Neural cell (in vitro differentiated cells): ENCODE measurements around the gene SYCE3. TPM values are rescaled to one million over a fixed set of nuclear protein-coding genes. Genes with fewer than 3 reads are reported as not detected.

Experiments used
- H2AFZ ChIP-seq: fragments of 200-600, 300-800 bp; sonication (generic), shearing (Covaris generic); 2 replicates; pipeline ENCODE4 v1.6.0; 2014; ENCODE audit warnings: low read depth, mild to moderate bottlenecking, antibody characterized with exemption, low read length, moderate library complexity
- H3F3A ChIP-seq: fragments of 200-600 bp; shearing (Covaris generic); 2 replicates; pipeline ENCODE4 v1.6.1; 2016; ENCODE audit warnings: mild to moderate bottlenecking, moderate library complexity, mixed read lengths, antibody characterized with exemption, low read length; ENCODE audit not compliant: insufficient read depth, poor library complexity, severe bottlenecking
- H3K27ac ChIP-seq: fragments of 200-600, 300-800 bp; sonication (generic), shearing (Covaris generic); 2 replicates; pipeline ENCODE4 v1.5.1; 2014; ENCODE audit warnings: mild to moderate bottlenecking, low read length, moderate library complexity
- H3K27me3 ChIP-seq: fragments of 300-800, 200-600 bp; sonication (generic), shearing (Covaris generic); 2 replicates; pipeline ENCODE4 v1.6.0; 2014; ENCODE audit warnings: mild to moderate bottlenecking, low read depth, low read length, moderate library complexity; ENCODE audit not compliant: insufficient read depth
- H3K36me3 ChIP-seq: fragments of 300-800, 200-600 bp; sonication (generic), shearing (Covaris generic); 2 replicates; pipeline ENCODE4 v1.5.1; 2014; ENCODE audit warnings: mild to moderate bottlenecking, antibody characterized with exemption, low read length, moderate library complexity; ENCODE audit not compliant: insufficient read depth
- H3K4me2 ChIP-seq: fragments of 300-800, 200-600 bp; sonication (generic), shearing (Covaris generic); 2 replicates; pipeline ENCODE4 v1.6.0; 2014; ENCODE audit warnings: mild to moderate bottlenecking, low read length
- H3K4me3 ChIP-seq: fragments of 300-800, 200-600 bp; sonication (generic), shearing (Covaris generic); 2 replicates; pipeline ENCODE4 v1.5.1; 2014; ENCODE audit warnings: mild to moderate bottlenecking, low read length, moderate library complexity
- H3K79me2 ChIP-seq: fragments of 200-600 bp; shearing (Covaris generic); replicated peaks from 2 replicates; pipeline ENCODE4 v1.6.0; 2014; ENCODE audit warnings: mild to moderate bottlenecking, low read length, moderate library complexity; ENCODE audit not compliant: insufficient read depth
- H3K9ac ChIP-seq: fragments of 300-800, 200-600 bp; sonication (generic), shearing (Covaris generic); 2 replicates; pipeline ENCODE4 v1.6.1; 2016; ENCODE audit warnings: mild to moderate bottlenecking, low read length, mixed read lengths
- H3K9me2 ChIP-seq: fragments of 200-600 bp; shearing (Covaris generic); 2 replicates; pipeline ENCODE4 v1.6.1; 2016; ENCODE audit warnings: mild to moderate bottlenecking, low read length, mixed read lengths; ENCODE audit not compliant: insufficient read depth
- H3K9me3 ChIP-seq: fragments of 200-600, 300-800 bp; sonication (generic), shearing (Covaris generic); 2 replicates; pipeline ENCODE4 v1.6.1; 2016; ENCODE audit warnings: mild to moderate bottlenecking, mixed run types, low read length, moderate library complexity, mixed read lengths
- H4K20me1 ChIP-seq: fragments of 200-600 bp; shearing (Covaris generic); 2 replicates; pipeline ENCODE4 v1.6.1; 2016; ENCODE audit warnings: mild to moderate bottlenecking, mixed run types; ENCODE audit not compliant: insufficient read depth
- CTCF ChIP-seq: fragments of 450-650 bp; IDR thresholded peaks from 2 replicates; pipeline ENCODE4 v1.5.1; 2014; ENCODE audit warnings: antibody characterized with exemption, mild to moderate bottlenecking, moderate library complexity; ENCODE audit not compliant: poor library complexity, severe bottlenecking
- EP300 ChIP-seq: fragments of 450-650 bp; conservative IDR thresholded peaks from 2 replicates; pipeline ENCODE4 v1.6.1; 2014; ENCODE audit warnings: antibody characterized with exemption, mild to moderate bottlenecking, moderate library complexity; ENCODE audit not compliant: poor library complexity, severe bottlenecking
- EZH2 ChIP-seq: fragments of 200-600, 300-800 bp; shearing (Covaris generic), sonication (generic); IDR thresholded peaks from 2 replicates; pipeline ENCODE4 v1.6.1; 2014; ENCODE audit warnings: antibody characterized with exemption, low read length, borderline replicate concordance, mild to moderate bottlenecking; ENCODE audit not compliant: insufficient read depth, poor library complexity, severe bottlenecking
- MXI1 ChIP-seq: fragments of 450-650 bp; conservative IDR thresholded peaks from 2 replicates; pipeline ENCODE4 v1.6.1; 2014; ENCODE audit warnings: antibody characterized with exemption, mild to moderate bottlenecking; ENCODE audit not compliant: poor library complexity, severe bottlenecking
- POLR2AphosphoS5 ChIP-seq: IDR thresholded peaks from 2 replicates; pipeline ENCODE4 v1.6.1; 2012
- RAD21 ChIP-seq: fragments of 450-650 bp; conservative IDR thresholded peaks from 2 replicates; pipeline ENCODE4 v1.6.1; 2014; ENCODE audit warnings: antibody characterized with exemption, mild to moderate bottlenecking, moderate library complexity
- REST ChIP-seq: IDR thresholded peaks from 2 replicates; pipeline ENCODE4 v1.6.1; 2012; ENCODE audit warnings: borderline replicate concordance
- SMC3 ChIP-seq: fragments of 450-650 bp; conservative IDR thresholded peaks from 2 replicates; pipeline ENCODE4 v1.6.1; 2014; ENCODE audit warnings: antibody characterized with exemption, mild to moderate bottlenecking, moderate library complexity; ENCODE audit not compliant: poor library complexity
- TAF1 ChIP-seq: IDR thresholded peaks from 2 replicates; pipeline ENCODE4 v1.6.1; 2012; ENCODE audit warnings: low read depth
- polyA plus RNA-seq: library from polyadenylated mRNA; depleted of rRNA; stranded (reverse); fragments of >200 nt; gene quantifications from 2 replicates; pipeline ENCODE4 v1.2.3, GENCODE V29; 2014

Gene SYCE3
- polyA plus RNA-seq, 1 donor from 2014 or later: not detected

- peak overlapping the region; percentile 74 for H3K27ac ChIP-seq
- H4K20me1 ChIP-seq: no peaks in the 10 kb centered on the region
- TF ChIP-seq SMC3: no peak
- TF ChIP-seq TAF1: no peak
- TF ChIP-seq POLR2AphosphoS5: no peak
- TF ChIP-seq CTCF: no peak
- no peak for TF ChIP-seq REST
- no peak for TF ChIP-seq EZH2
- TF ChIP-seq EP300: no peak
- TF ChIP-seq RAD21: no peak
- TF ChIP-seq MXI1: no peak
- H3K9me3 ChIP-seq: no peaks in the 10 kb centered on the region
- peak overlapping the region; percentile 70 for H3K4me3 ChIP-seq
- no peaks in the 10 kb centered on the region for H3K79me2 ChIP-seq
- H3F3A ChIP-seq: no peaks in the 10 kb centered on the region
- H3K9me2 ChIP-seq: no peaks in the 10 kb centered on the region
- peak overlapping the region; percentile 72 for H3K4me2 ChIP-seq
- peak overlapping the region; percentile 74 for H3K9ac ChIP-seq
- H3K36me3 ChIP-seq: peaks cover 4% of the 10 kb centered on the region
- no peaks in the 10 kb centered on the region for H3K27me3 ChIP-seq
- peak overlapping the region; percentile 8 for H2AFZ ChIP-seq
Measured at GRCh38 chr22:50563413-50564160, 868 bp upstream of the SYCE3 start.

DNA sequence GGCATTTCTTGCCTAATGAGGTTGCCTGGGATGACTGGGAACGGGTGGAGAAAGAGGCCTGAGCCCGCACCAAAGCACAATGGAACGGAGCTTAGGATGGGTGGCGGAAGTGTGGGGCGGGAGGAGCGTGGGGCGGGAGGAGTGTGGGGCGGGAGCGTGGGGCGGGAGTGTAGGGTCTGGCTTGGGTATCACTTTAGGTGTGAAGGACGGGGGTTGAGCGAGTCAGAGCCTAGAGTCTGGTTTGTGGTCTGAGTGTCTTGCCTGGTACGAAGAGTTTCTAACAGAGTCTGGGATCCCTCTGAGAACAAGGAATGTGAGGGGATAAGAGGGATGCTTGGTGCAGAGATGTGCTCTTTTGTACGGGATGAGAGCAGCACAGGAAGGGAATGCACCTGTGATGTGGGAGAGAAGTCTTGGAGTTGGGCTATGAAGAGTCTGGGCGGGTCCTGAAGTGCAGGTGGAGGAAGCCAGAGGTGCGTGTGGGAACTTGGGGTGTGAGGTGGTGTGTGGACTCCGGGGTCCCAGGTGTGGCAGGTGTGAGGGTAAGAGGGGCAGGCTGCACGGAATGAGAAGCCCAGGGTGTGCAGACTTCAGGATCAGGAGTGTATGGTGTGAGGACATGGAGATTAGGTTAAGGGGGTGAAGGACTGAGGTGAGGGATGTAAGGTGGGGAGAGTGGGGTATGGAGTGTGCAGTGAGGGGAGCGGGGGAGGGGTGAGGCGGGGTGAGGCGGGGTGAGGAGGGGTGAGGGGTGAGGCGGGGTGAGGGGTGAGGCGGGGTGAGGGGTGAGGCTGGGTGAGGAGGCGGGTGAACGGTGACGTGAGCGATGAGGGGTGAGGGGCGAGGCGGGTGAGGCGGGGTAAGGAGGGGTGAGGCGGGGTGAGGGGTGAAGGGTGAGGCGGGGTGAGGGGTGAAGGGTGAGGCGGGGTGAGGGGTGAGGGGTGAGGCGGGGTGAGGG lies 1.0 kb downstream of the SYCE3 start:
- no peaks in the 10 kb centered on the region for H3K9me2 ChIP-seq
- no peak overlapping the region for H3K9ac ChIP-seq
- no peak overlapping the region for H3K27ac ChIP-seq
- no peak overlapping the region for H2AFZ ChIP-seq
- H3K27me3 ChIP-seq: no peaks in the 10 kb centered on the region
- H3K79me2 ChIP-seq: no peaks in the 10 kb centered on the region
- no peaks in the 10 kb centered on the region for H4K20me1 ChIP-seq
- H3K9me3 ChIP-seq: no peaks in the 10 kb centered on the region
- H3F3A ChIP-seq: no peaks in the 10 kb centered on the region
- no peak overlapping the region for H3K4me3 ChIP-seq
- no peak overlapping the region for H3K4me2 ChIP-seq
- H3K36me3 ChIP-seq: no peaks in the 10 kb centered on the region
- TF ChIP-seq REST: no peak
- no peak for TF ChIP-seq EZH2
- no peak for TF ChIP-seq RAD21
- no peak for TF ChIP-seq CTCF
- no peak for TF ChIP-seq SMC3
- no peak for TF ChIP-seq POLR2AphosphoS5
- no peak for TF ChIP-seq TAF1
- no peak for TF ChIP-seq MXI1
- TF ChIP-seq EP300: no peak
